HG02571 (cell line): ENCODE measurements around the gene FKBP15.
"Not testable (repeated sequence)": the region's sequence is repeated elsewhere in the genome, so short reads cannot be mapped to it uniquely, and the experiment has no call there.

ENCODE experiments used
- ATAC-seq: cut with Tn5 transposase; IDR thresholded peaks from one replicate; pipeline ENCODE4 v1.9.1; 2021; ENCODE audit warnings: mild to moderate bottlenecking, moderate library complexity; ENCODE audit not compliant: unreplicated experiment

The FKBP15 gene

GRCh38 chr9:113221003-113221799 is at the start of gene FKBP15, which contains the start of gene SLC31A1:
Gene FKBP15, minus strand, starts transcription at chr9:113221277. Its CDS starts 34 bp downstream, at chr9:113221243.
Gene SLC31A1, plus strand, starts transcription at chr9:113221544. Its CDS starts 34,605 bp downstream, at chr9:113256149.
- peak; percentile 91 for ATAC-seq

GRCh38 chr9:113269871-113270270 is 48.8 kb upstream of the FKBP15 start:
- ATAC-seq: no peak

- no peak for ATAC-seq
Measured at GRCh38 chr9:113269355-113269754, 48.3 kb upstream of the FKBP15 start.

GRCh38 chr9:113267911-113268566 is 47.0 kb upstream of the FKBP15 start:
- ATAC-seq: no peak

GRCh38 chr9:113266174-113266573 is 45.1 kb upstream of the FKBP15 start:
- no peak for ATAC-seq

GRCh38 chr9:113261917-113262671 is 41.0 kb upstream of the FKBP15 start:
- no peak for ATAC-seq

- no peak for ATAC-seq
Measured at GRCh38 chr9:113258282-113258681, 37.2 kb upstream of the FKBP15 start.

GRCh38 chr9:113257863-113258262 is 36.8 kb upstream of the FKBP15 start:
- no peak for ATAC-seq

GRCh38 chr9:113255438-113255837 is 34.4 kb upstream of the FKBP15 start:
- ATAC-seq: no peak

- ATAC-seq: no peak
Measured at GRCh38 chr9:113254991-113255390, 33.9 kb upstream of the FKBP15 start.

GRCh38 chr9:113250807-113251206 is 29.7 kb upstream of the FKBP15 start:
- no peak for ATAC-seq

- ATAC-seq: not testable (repeated sequence)
Measured at GRCh38 chr9:113249661-113250060, 28.6 kb upstream of the FKBP15 start.

GRCh38 chr9:113247640-113248039 is 26.6 kb upstream of the FKBP15 start:
- no peak for ATAC-seq

GRCh38 chr9:113246928-113247327 is 25.9 kb upstream of the FKBP15 start:
- no peak for ATAC-seq

- ATAC-seq: no peak
Measured at GRCh38 chr9:113245894-113246293, 24.8 kb upstream of the FKBP15 start.

GRCh38 chr9:113244556-113244955 is 23.5 kb upstream of the FKBP15 start:
- ATAC-seq: no peak

- no peak for ATAC-seq
Measured at GRCh38 chr9:113241161-113241560, 20.1 kb upstream of the FKBP15 start.

GRCh38 chr9:113238859-113239232 is 17.8 kb upstream of the FKBP15 start:
- no peak for ATAC-seq

GRCh38 chr9:113238202-113238858 is 17.3 kb upstream of the FKBP15 start:
- ATAC-seq: no peak

- ATAC-seq: no peak
Measured at GRCh38 chr9:113237026-113237425, 15.9 kb upstream of the FKBP15 start.

- not testable (repeated sequence) for ATAC-seq
Measured at GRCh38 chr9:113235701-113236255, 14.7 kb upstream of the FKBP15 start.
